Measurements from ENCODE around the gene SFXN4.
"Not testable (repeated sequence)": the region's sequence is repeated elsewhere in the genome, so short reads cannot be mapped to it uniquely, and the experiment has no call there.

SFXN4 gene

GRCh38 chr10:119143657-119144056 is 21.9 kb downstream of the SFXN4 start:
- DNase-seq (ENCODE audit: low read depth): no peak
- no peak overlapping the region for H3K4me3 ChIP-seq (ENCODE audit: control insufficient read depth, low read depth, low read length)
- no peak for TF ChIP-seq CTCF (conservative IDR thresholded peaks at IDR 0.05; ENCODE audit: control insufficient read depth, insufficient read depth, low read depth, low read length)

GRCh38 chr10:119140603-119141245 is 24.8 kb downstream of the SFXN4 start:
- no peak overlapping the region for H3K4me3 ChIP-seq (ENCODE audit: control insufficient read depth, low read depth, low read length)
- DNase-seq (ENCODE audit: low read depth): no peak
- no peak for TF ChIP-seq CTCF (conservative IDR thresholded peaks at IDR 0.05; ENCODE audit: control insufficient read depth, insufficient read depth, low read depth, low read length)

- peak; percentile 62 for TF ChIP-seq CTCF (conservative IDR thresholded peaks at IDR 0.05; ENCODE audit: control insufficient read depth, insufficient read depth, low read depth, low read length)
- no peak overlapping the region for H3K4me3 ChIP-seq (ENCODE audit: control insufficient read depth, low read depth, low read length)
- DNase-seq (ENCODE audit: low read depth): peak; percentile 33
Measured at GRCh38 chr10:119139464-119140067, 25.9 kb downstream of the SFXN4 start.

GRCh38 chr10:119138346-119139306 is 26.9 kb downstream of the SFXN4 start:
- peak; percentile 19 for DNase-seq (ENCODE audit: low read depth)
- no peak overlapping the region for H3K4me3 ChIP-seq (ENCODE audit: control insufficient read depth, low read depth, low read length)
- TF ChIP-seq CTCF (conservative IDR thresholded peaks at IDR 0.05; ENCODE audit: control insufficient read depth, insufficient read depth, low read depth, low read length): no peak

GRCh38 chr10:119137878-119138277 is 27.6 kb downstream of the SFXN4 start:
- DNase-seq (ENCODE audit: low read depth); H3K4me3 ChIP-seq (ENCODE audit: control insufficient read depth, low read depth, low read length): not testable (repeated sequence)

- TF ChIP-seq CTCF (conservative IDR thresholded peaks at IDR 0.05; ENCODE audit: control insufficient read depth, insufficient read depth, low read depth, low read length): no peak
- peak; percentile 24 for DNase-seq (ENCODE audit: low read depth)
- H3K4me3 ChIP-seq (ENCODE audit: control insufficient read depth, low read depth, low read length): no peak overlapping the region
Measured at GRCh38 chr10:119136084-119136483, 29.4 kb downstream of the SFXN4 start.

- TF ChIP-seq CTCF (conservative IDR thresholded peaks at IDR 0.05; ENCODE audit: control insufficient read depth, insufficient read depth, low read depth, low read length): no peak
- no peak overlapping the region for H3K4me3 ChIP-seq (ENCODE audit: control insufficient read depth, low read depth, low read length)
Measured at GRCh38 chr10:119135513-119135881, 30.0 kb downstream of the SFXN4 start.

More at GRCh38 chr10:119135513-119135881, 30.0 kb downstream of the SFXN4 start:
- peak; percentile 77 for DNase-seq (ENCODE audit: low read depth)

Measured in fibroblast of mammary gland (primary cell).